KMS-11 (cell line): Measurements from ENCODE around the gene SMARCC1.

Source experiments
- H2AFZ ChIP-seq: fragments of 200-600 bp; sonication (generic); 2 replicates; pipeline ENCODE4 v1.6.1; 2016; ENCODE audit warnings: antibody characterized with exemption, mixed run types, low read depth
- H3K27ac ChIP-seq: fragments of 200-600 bp; sonication (generic); 2 replicates; pipeline ENCODE4 v1.6.1; 2016; ENCODE audit warnings: mild to moderate bottlenecking, mixed run types
- H3K27me3 ChIP-seq: fragments of 200-600 bp; sonication (generic); 2 replicates; pipeline ENCODE4 v1.6.1; 2017; ENCODE audit warnings: mild to moderate bottlenecking, low read depth, mixed run types, moderate library complexity; ENCODE audit not compliant: insufficient read depth
- H3K36me3 ChIP-seq: fragments of 200-600 bp; sonication (generic); 2 replicates; pipeline ENCODE4 v1.6.1; 2017; ENCODE audit warnings: mild to moderate bottlenecking, mixed run types; ENCODE audit not compliant: insufficient read depth
- H3K4me1 ChIP-seq: fragments of 200-600 bp; sonication (generic); 2 replicates; pipeline ENCODE4 v1.6.1; 2016; ENCODE audit warnings: mild to moderate bottlenecking, low read depth, mixed run types; ENCODE audit not compliant: poor library complexity, severe bottlenecking
- H3K4me2 ChIP-seq: fragments of 200-600 bp; sonication (generic); 2 replicates; pipeline ENCODE4 v1.7.0; 2016; ENCODE audit warnings: mild to moderate bottlenecking, mixed run types
- H3K4me3 ChIP-seq: fragments of 200-600 bp; sonication (generic); IDR thresholded peaks from 2 replicates; pipeline ENCODE4 v1.6.1; 2017; ENCODE audit warnings: low read depth, low read length, mixed read lengths; ENCODE audit not compliant: insufficient read depth
- H3K79me2 ChIP-seq: fragments of 200-600 bp; sonication (generic); 2 replicates; pipeline ENCODE4 v1.6.1; 2016; ENCODE audit warnings: low read depth, mixed run types; ENCODE audit not compliant: insufficient read depth
- H3K9ac ChIP-seq: fragments of 200-600 bp; sonication (generic); 2 replicates; pipeline ENCODE4 v1.6.1; 2016; ENCODE audit warnings: mild to moderate bottlenecking, mixed run types
- H4K20me1 ChIP-seq: fragments of 200-600 bp; sonication (generic); 2 replicates; pipeline ENCODE4 v1.6.1; 2016; ENCODE audit warnings: mild to moderate bottlenecking, mixed run types; ENCODE audit not compliant: insufficient read depth
- TF ChIP-seq, protein P1 (sequence below): fragments of 200-600 bp; sonication (generic); conservative IDR thresholded peaks from 2 replicates; pipeline ENCODE4 v1.6.1; 2017; ENCODE audit warnings: low read depth, mild to moderate bottlenecking, antibody characterized with exemption, low read length, moderate library complexity, mixed read lengths

The SMARCC1 gene

DNA sequence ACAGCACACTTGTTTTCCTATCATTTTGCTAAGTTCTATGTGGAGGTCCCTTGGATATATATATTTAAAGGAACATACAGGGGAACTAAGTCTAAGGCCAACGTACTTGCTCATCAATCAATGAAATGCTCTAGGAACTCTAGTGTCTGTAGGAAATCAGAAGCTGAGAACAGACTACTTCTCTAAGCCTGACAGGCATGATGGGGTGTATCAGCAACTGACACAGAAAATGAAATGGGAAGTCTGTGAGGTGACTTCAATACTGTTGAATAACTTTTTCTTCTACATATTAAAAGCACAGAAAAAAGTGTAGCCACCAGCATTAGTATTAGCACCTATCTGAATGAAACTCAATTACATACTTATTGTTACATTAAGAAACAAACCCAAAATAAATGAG is 146.2 kb downstream of the SMARCC1 start:
- no peak overlapping the region for H3K27ac ChIP-seq
- no peak overlapping the region for H3K4me3 ChIP-seq
- H3K4me1 ChIP-seq = peaks cover 3% of the 10 kb centered on the region
- H3K4me2 ChIP-seq = no peak overlapping the region
- no peaks in the 10 kb centered on the region for H3K27me3 ChIP-seq
- TF ChIP-seq, protein P1, sequence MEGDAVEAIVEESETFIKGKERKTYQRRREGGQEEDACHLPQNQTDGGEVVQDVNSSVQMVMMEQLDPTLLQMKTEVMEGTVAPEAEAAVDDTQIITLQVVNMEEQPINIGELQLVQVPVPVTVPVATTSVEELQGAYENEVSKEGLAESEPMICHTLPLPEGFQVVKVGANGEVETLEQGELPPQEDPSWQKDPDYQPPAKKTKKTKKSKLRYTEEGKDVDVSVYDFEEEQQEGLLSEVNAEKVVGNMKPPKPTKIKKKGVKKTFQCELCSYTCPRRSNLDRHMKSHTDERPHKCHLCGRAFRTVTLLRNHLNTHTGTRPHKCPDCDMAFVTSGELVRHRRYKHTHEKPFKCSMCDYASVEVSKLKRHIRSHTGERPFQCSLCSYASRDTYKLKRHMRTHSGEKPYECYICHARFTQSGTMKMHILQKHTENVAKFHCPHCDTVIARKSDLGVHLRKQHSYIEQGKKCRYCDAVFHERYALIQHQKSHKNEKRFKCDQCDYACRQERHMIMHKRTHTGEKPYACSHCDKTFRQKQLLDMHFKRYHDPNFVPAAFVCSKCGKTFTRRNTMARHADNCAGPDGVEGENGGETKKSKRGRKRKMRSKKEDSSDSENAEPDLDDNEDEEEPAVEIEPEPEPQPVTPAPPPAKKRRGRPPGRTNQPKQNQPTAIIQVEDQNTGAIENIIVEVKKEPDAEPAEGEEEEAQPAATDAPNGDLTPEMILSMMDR = no peak
- H3K79me2 ChIP-seq = no peaks in the 10 kb centered on the region
- H3K36me3 ChIP-seq = no peaks in the 10 kb centered on the region
- no peaks in the 10 kb centered on the region for H4K20me1 ChIP-seq
- H2AFZ ChIP-seq = no peak overlapping the region
- H3K9ac ChIP-seq = no peak overlapping the region

DNA sequence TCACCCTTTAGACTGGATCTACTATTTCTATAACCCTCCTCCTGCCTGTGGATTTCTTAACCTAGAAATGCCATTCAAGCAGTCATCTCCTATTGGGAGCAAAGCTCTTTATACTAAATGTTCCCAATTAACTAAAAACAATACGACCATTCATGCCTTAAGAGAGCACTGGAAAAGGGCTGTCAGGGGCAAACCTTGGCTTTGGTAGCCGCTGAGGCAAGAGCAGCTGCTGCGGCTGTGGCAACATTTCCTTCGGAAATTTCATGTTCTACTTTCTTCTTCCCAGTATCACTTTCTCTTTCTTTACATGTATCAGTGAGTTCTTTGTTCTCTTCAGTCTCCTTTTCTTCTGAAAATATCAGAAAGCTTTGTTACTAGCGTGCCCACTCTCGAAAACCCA is 146.7 kb downstream of the SMARCC1 start:
- peaks cover 3% of the 10 kb centered on the region for H3K4me1 ChIP-seq

DNA sequence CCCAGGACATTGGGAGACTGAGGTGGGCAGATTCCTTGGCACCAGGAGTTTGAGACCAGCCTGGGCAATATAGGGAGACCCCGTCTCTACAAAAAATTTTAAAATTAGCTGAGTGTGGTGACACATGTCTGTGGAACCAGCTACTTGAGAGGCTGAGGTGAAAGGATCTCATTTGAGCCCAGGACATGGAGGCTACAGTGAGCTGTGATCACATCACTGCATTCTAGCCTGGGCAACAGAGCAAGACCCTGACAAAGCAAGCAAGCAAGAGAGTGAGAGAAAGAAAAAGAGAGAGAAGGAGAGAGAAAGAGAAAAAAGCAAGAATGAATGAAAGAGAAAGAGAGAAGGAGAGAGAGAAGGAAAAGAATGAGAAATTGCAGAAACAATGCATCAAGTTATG is 150.9 kb downstream of the SMARCC1 start:
- no peak overlapping the region for H3K27ac ChIP-seq
- H4K20me1 ChIP-seq = no peaks in the 10 kb centered on the region
- H3K79me2 ChIP-seq = no peaks in the 10 kb centered on the region
- no peaks in the 10 kb centered on the region for H3K27me3 ChIP-seq
- H3K36me3 ChIP-seq = no peaks in the 10 kb centered on the region
- no peak overlapping the region for H3K9ac ChIP-seq
- H3K4me3 ChIP-seq = no peak overlapping the region
- TF ChIP-seq, protein P1 = no peak
- no peak overlapping the region for H2AFZ ChIP-seq
- peaks cover 3% of the 10 kb centered on the region for H3K4me1 ChIP-seq
- no peak overlapping the region for H3K4me2 ChIP-seq

More for the DNA sequence above, 146.7 kb downstream of the SMARCC1 start:
- H3K36me3 ChIP-seq = no peaks in the 10 kb centered on the region
- no peak overlapping the region for H2AFZ ChIP-seq
- TF ChIP-seq, protein P1 = no peak
- H3K27me3 ChIP-seq = no peaks in the 10 kb centered on the region
- no peak overlapping the region for H3K9ac ChIP-seq
- no peaks in the 10 kb centered on the region for H3K79me2 ChIP-seq
- H3K4me2 ChIP-seq = no peak overlapping the region
- no peak overlapping the region for H3K27ac ChIP-seq
- H4K20me1 ChIP-seq = no peaks in the 10 kb centered on the region
- no peak overlapping the region for H3K4me3 ChIP-seq

DNA sequence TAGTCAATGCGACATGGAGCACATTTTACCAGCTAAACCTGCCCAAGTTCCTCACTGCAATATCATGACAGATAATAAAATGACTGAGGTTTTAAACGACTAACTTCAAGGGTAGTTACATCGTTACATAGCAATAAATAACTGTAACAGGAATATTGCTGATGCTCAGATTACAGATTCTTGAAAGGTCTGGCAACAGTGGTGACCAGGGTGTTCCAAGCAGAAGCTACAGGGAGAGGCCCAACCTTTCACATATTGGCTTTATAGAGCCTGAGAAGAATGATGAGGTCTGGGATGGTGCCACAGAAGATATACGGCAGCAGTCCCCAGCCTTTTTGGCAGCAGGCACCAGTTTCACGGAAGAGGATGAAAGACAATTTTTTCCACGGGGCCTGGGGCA is 151.9 kb downstream of the SMARCC1 start:
- no peaks in the 10 kb centered on the region for H4K20me1 ChIP-seq

More for the DNA sequence above, 151.9 kb downstream of the SMARCC1 start:
- no peak overlapping the region for H3K4me2 ChIP-seq
- TF ChIP-seq, protein P1 = no peak
- no peaks in the 10 kb centered on the region for H3K36me3 ChIP-seq
- no peak overlapping the region for H3K27ac ChIP-seq
- no peak overlapping the region for H3K4me3 ChIP-seq
- H3K4me1 ChIP-seq = peaks cover 2% of the 10 kb centered on the region
- H3K79me2 ChIP-seq = no peaks in the 10 kb centered on the region
- H2AFZ ChIP-seq = no peak overlapping the region
- H3K9ac ChIP-seq = no peak overlapping the region
- H3K27me3 ChIP-seq = no peaks in the 10 kb centered on the region
